SIG-M5 (cell line): ENCODE data around the gene CTH.
"Not testable (repeated sequence)": the region's sequence is repeated elsewhere in the genome, so short reads cannot be mapped to it uniquely, and the experiment has no call there.

Experiments used
- DNase-seq: peaks from one replicate; lab custom pipeline; 2025; lab: John Stamatoyannopoulos, UW

CTH gene

GRCh38 chr1:70455291-70455690 lies 44.2 kb downstream of the CTH start:
- DNase-seq = no peak

GRCh38 chr1:70458131-70458530 lies 47.1 kb downstream of the CTH start:
- no peak for DNase-seq

GRCh38 chr1:70459496-70460225 lies 48.6 kb downstream of the CTH start:
- DNase-seq = no peak

GRCh38 chr1:70460740-70461713 lies 50.0 kb downstream of the CTH start:
- DNase-seq = not testable (repeated sequence)

GRCh38 chr1:70462611-70463010 lies 51.5 kb downstream of the CTH start:
- no peak for DNase-seq

GRCh38 chr1:70465911-70466310 lies 54.8 kb downstream of the CTH start:
- DNase-seq = no peak

GRCh38 chr1:70467531-70467930 lies 56.5 kb downstream of the CTH start:
- no peak for DNase-seq

- no peak for DNase-seq
These were observed 57.1 kb downstream of the CTH start for GRCh38 chr1:70468180-70468579.

- DNase-seq = not testable (repeated sequence)
These were observed 58.1 kb downstream of the CTH start for GRCh38 chr1:70469184-70469583.

GRCh38 chr1:70475023-70475422 lies 64.0 kb downstream of the CTH start:
- no peak for DNase-seq

GRCh38 chr1:70477090-70477489 lies 66.0 kb downstream of the CTH start:
- no peak for DNase-seq

- DNase-seq = not testable (repeated sequence)
These were observed 66.8 kb downstream of the CTH start for GRCh38 chr1:70477905-70478304.

GRCh38 chr1:70483342-70483741 lies 72.3 kb downstream of the CTH start:
- no peak for DNase-seq

GRCh38 chr1:70485624-70486023 lies 74.6 kb downstream of the CTH start:
- no peak for DNase-seq

GRCh38 chr1:70486676-70487458 lies 75.8 kb downstream of the CTH start:
- DNase-seq = no peak

- DNase-seq = no peak
These were observed 76.4 kb downstream of the CTH start for GRCh38 chr1:70487459-70487815.

GRCh38 chr1:70487910-70488665 lies 77.0 kb downstream of the CTH start:
- no peak for DNase-seq
